ENCODE results near the gene INSIG2. TPM values are rescaled to one million over a fixed set of nuclear protein-coding genes. Genes with fewer than 3 reads are reported as not detected.

The INSIG2 gene
- total and polyA plus RNA-seq, 9 donors, result 12.9 to 24.2 (median 17.3) TPM

DNA sequence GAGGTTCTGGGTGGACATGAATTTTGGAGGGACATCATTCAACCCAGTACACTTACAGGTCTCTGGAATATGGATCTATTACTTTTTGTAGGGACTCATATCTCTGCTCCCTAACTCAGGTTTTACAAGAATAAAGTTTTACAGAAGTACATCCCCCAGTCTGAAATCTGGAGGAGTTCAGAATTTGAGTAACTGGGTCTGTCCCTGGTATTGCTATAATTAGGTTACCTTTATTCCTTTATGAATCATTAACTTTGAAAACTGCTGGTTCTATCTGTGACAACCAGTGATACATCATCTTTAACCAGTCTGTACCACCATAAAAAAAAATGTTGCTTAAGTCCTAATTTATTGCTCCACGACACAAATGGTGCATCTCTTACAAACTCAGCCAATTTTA, 59.9 kb downstream of the INSIG2 start:
- H3K4me1 ChIP-seq (ENCODE audit: control insufficient read depth, insufficient read depth, low read length), result no peaks in the 10 kb centered on the region
- no CpG with 5 or more reads among the region's 1 CpG for WGBS (ENCODE audit: insufficient coverage)
- H3K27ac ChIP-seq (ENCODE audit: low read length), result no peak overlapping the region
- no peaks in the 10 kb centered on the region for H3K27me3 ChIP-seq (ENCODE audit: control insufficient read depth, insufficient read depth, low read length)
- no peaks in the 10 kb centered on the region for H3K9me3 ChIP-seq (replicated peaks; ENCODE audit: control insufficient read depth, low read depth, low read length)
- no peak overlapping the region for H3K4me3 ChIP-seq (ENCODE audit: low read length)
- H3K36me3 ChIP-seq (ENCODE audit: control insufficient read depth, insufficient read depth, low read length), result no peaks in the 10 kb centered on the region
- DNase-seq, result no peak

DNA sequence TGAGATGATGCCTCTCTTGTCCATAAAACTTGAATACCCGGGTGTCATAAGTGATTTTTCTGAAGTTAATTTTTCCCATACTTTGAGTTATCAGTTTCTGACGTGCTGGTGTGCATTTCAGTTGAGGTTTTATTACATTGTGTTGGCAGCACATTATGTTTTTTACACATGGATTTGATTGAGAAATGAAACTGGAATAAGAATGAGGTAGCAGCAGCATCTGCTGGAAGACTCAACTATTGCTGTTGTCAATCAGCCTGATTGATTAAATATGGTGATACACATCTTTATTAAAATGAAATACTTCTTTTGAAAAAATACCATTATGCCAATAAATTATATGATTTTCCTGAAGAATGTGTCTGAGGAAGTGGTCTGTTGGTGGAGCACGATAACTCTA, 60.5 kb downstream of the INSIG2 start:
- H3K27ac ChIP-seq (ENCODE audit: low read length), result no peak overlapping the region
- 40% methylated on average over 1 of the region's 3 CpGs for WGBS (ENCODE audit: insufficient coverage)
- H3K27me3 ChIP-seq (ENCODE audit: control insufficient read depth, insufficient read depth, low read length), result no peaks in the 10 kb centered on the region
- H3K36me3 ChIP-seq (ENCODE audit: control insufficient read depth, insufficient read depth, low read length), result no peaks in the 10 kb centered on the region
- no peaks in the 10 kb centered on the region for H3K9me3 ChIP-seq (replicated peaks; ENCODE audit: control insufficient read depth, low read depth, low read length)
- no peaks in the 10 kb centered on the region for H3K4me1 ChIP-seq (ENCODE audit: control insufficient read depth, insufficient read depth, low read length)
- no peak overlapping the region for H3K4me3 ChIP-seq (ENCODE audit: low read length)
- peak; percentile 62 for DNase-seq

DNA sequence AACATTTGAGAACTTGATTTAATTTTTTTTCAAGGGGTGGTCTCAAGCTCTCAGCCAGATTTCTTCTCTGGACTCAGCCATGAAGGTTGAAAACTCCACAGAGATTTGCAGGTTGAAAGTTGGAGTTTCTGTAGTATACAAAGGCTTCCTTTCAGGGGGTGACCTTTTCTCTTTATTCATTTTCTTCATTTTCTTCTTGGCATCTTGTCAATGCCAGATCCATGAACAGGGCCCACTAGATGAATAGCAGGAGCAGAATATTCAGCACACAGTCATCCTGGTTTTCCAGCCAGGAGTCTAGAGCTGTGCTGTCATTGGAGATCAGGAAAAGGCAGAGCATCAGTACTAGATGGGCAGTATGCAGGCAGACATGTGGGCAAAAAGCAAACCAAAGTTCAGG, 62.0 kb downstream of the INSIG2 start:
- H3K9me3 ChIP-seq (replicated peaks; ENCODE audit: control insufficient read depth, low read depth, low read length), result no peaks in the 10 kb centered on the region
- no peaks in the 10 kb centered on the region for H3K4me1 ChIP-seq (ENCODE audit: control insufficient read depth, insufficient read depth, low read length)
- DNase-seq, result no peak
- no peak overlapping the region for H3K4me3 ChIP-seq (ENCODE audit: low read length)
- no peaks in the 10 kb centered on the region for H3K27me3 ChIP-seq (ENCODE audit: control insufficient read depth, insufficient read depth, low read length)
- no peaks in the 10 kb centered on the region for H3K36me3 ChIP-seq (ENCODE audit: control insufficient read depth, insufficient read depth, low read length)
- no peak overlapping the region for H3K27ac ChIP-seq (ENCODE audit: low read length)

DNA sequence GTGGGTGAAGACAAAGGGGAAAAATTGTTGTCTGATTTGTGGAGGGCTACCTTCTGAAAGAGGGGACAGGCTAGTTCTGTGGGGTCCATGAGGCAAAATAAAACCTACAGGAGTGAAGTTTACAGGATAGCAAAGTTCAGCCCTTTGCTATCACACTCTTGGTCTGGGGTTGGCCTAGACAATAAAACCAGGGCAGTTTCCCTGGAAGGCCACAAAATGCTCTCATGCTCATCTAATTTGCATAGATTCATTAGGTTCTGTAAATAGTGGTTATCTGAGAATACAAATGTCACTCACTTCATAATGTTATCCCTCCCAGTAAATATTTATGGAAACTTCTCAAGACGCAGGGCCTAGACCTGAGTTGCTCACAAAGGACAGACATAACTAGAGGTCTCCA, 63.6 kb downstream of the INSIG2 start:
- Histone ChIP-seq H3K4me1 (ENCODE audit: control insufficient read depth, insufficient read depth, low read length) (no peaks in the 10 kb centered on the region), H3K9me3 (replicated peaks; ENCODE audit: control insufficient read depth, low read depth, low read length) (no peaks in the 10 kb centered on the region), H3K4me3 (ENCODE audit: low read length) (no peak overlapping the region), H3K36me3 (ENCODE audit: control insufficient read depth, insufficient read depth, low read length) (no peaks in the 10 kb centered on the region), H3K27me3 (ENCODE audit: control insufficient read depth, insufficient read depth, low read length) (no peaks in the 10 kb centered on the region), H3K27ac (ENCODE audit: low read length) (no peak overlapping the region)
- 100% methylated on average over 1 of the region's 1 CpG for WGBS (ENCODE audit: insufficient coverage)
- DNase-seq, result no peak

DNA sequence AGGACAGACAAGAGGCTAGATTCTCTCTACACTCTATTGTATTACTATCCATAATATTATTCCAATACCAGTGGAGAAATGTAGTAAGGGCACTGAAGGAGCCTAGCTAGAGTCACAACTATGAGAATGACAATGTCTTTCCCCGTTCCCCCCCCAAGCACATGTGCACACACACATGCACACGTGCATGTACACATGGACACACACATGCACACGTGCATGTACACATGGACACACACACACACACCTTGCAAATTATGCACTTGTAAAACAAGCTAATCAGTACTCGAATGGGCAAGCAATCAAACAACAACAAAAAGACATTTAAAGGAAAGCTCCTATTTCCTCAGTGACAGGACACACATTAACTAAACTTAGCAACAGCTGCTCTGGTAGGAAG, 65.2 kb downstream of the INSIG2 start:
- DNase-seq, result no peak
- Histone ChIP-seq H3K27me3 (ENCODE audit: control insufficient read depth, insufficient read depth, low read length) (no peaks in the 10 kb centered on the region), H3K4me3 (ENCODE audit: low read length) (no peak overlapping the region), H3K36me3 (ENCODE audit: control insufficient read depth, insufficient read depth, low read length) (no peaks in the 10 kb centered on the region), H3K4me1 (ENCODE audit: control insufficient read depth, insufficient read depth, low read length) (no peaks in the 10 kb centered on the region), H3K27ac (ENCODE audit: low read length) (no peak overlapping the region), H3K9me3 (replicated peaks; ENCODE audit: control insufficient read depth, low read depth, low read length) (no peaks in the 10 kb centered on the region)
- no CpG with 5 or more reads among the region's 4 CpGs for WGBS (ENCODE audit: insufficient coverage)

DNA sequence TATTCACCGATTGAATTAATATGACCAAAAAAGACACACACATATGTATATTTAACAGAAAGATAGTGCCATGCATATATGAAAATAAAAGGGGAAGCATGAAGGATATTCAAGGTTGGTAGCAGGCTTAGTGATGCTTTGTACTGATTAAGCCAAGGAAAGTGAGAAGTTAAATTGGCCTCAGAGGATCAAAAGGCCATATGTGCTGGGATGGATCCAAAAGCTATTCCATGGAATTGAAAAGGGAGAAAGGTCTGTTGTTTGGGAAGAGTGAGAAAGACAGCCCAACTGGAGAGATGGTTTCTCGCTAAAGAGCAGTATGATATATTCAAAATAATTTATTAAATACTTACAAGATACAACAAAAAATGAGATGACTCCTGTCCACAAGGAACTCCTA, 65.9 kb downstream of the INSIG2 start:
- no peak for DNase-seq
- no peaks in the 10 kb centered on the region for H3K9me3 ChIP-seq (replicated peaks; ENCODE audit: control insufficient read depth, low read depth, low read length)
- no CpG with 5 or more reads among the region's 2 CpGs for WGBS (ENCODE audit: insufficient coverage)

More for the DNA sequence above, 65.9 kb downstream of the INSIG2 start:
- Histone ChIP-seq H3K27me3 (ENCODE audit: control insufficient read depth, insufficient read depth, low read length) (no peaks in the 10 kb centered on the region), H3K27ac (ENCODE audit: low read length) (no peak overlapping the region), H3K4me3 (ENCODE audit: low read length) (no peak overlapping the region), H3K4me1 (ENCODE audit: control insufficient read depth, insufficient read depth, low read length) (no peaks in the 10 kb centered on the region), H3K36me3 (ENCODE audit: control insufficient read depth, insufficient read depth, low read length) (no peaks in the 10 kb centered on the region)

Other genes starting within 250 kb of the INSIG2 start
- gene CCDC93, start 74.4 kb upstream of the INSIG2 start, total RNA-seq, result 21.4 TPM
- gene CCDC93, start 74.4 kb upstream of the INSIG2 start, polyA plus RNA-seq (ENCODE audit: insufficient read depth in 1 of 8, insufficient read length in 8 of 8, low replicate concordance in 1 of 8), result 10 to 100 TPM; 21.8 to 28.4 (median 24.2) TPM